ENCODE measurements around the gene TEX54. TPM values are rescaled to one million over a fixed set of nuclear protein-coding genes. Genes with fewer than 3 reads are reported as not detected.
"Not testable (repeated sequence)": the region's sequence is repeated elsewhere in the genome, so short reads cannot be mapped to it uniquely, and the experiment has no call there.

The TEX54 gene
- total RNA-seq, 2 donors from 2014 or later = not detected

DNA sequence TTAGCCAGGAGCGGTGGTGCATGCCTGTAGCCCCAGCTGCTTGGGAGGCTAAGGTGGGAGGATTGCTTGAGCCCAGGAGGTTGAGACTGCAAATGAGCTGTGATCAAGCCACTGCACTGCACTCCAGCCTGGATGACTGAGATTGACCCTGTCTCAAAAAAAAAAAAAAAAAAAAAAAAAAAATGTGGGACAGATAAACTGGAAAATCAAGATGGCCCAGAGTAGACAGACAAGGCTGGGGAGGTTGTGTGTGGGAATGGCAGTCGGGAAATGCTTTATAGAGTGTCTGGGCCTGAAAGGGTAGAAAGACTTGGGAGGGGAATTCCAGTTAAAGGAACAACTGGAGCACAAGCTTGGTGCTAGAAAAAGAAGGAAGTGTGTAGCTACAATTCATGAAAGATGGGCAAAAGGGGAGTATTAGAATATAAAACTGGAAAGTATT lies 24.9 kb upstream of the TEX54 start:
- intact Hi-C loops (cut with DNase I, micrococcal nuclease) = no loop called here

DNA sequence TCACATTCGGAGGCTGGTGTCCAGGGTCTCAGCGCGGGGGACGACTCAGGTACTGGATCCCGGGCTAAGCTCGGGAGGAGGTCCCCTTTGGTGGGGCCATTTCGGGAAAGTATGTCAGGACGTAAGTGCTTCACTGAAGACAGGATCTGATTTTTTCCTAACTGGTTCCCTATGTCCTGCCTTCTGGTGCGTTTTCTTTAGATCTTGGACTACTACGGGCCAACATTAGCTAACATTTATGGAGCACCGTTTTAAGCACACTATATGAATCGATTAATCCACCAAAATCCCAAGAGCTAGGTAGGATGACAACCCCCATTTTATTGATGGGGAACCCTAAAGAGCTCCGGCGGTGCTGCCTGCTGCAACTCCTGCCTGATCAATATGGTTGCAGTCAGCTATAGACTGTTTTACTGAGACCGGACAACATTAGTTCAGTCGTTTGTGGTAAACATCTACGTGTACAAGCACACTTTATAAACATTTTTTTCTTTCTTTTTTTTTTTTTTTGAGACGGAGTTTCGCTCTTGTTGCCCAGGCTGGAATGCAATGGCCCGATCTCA lies 23.8 kb upstream of the TEX54 start:
- no peak for DNase-seq
- intact Hi-C loops (cut with DNase I, micrococcal nuclease) = no loop called here
- ATAC-seq = peak; percentile 17

More for the DNA sequence above, 24.9 kb upstream of the TEX54 start:
- DNase-seq (no peak), ATAC-seq (no peak)

DNA sequence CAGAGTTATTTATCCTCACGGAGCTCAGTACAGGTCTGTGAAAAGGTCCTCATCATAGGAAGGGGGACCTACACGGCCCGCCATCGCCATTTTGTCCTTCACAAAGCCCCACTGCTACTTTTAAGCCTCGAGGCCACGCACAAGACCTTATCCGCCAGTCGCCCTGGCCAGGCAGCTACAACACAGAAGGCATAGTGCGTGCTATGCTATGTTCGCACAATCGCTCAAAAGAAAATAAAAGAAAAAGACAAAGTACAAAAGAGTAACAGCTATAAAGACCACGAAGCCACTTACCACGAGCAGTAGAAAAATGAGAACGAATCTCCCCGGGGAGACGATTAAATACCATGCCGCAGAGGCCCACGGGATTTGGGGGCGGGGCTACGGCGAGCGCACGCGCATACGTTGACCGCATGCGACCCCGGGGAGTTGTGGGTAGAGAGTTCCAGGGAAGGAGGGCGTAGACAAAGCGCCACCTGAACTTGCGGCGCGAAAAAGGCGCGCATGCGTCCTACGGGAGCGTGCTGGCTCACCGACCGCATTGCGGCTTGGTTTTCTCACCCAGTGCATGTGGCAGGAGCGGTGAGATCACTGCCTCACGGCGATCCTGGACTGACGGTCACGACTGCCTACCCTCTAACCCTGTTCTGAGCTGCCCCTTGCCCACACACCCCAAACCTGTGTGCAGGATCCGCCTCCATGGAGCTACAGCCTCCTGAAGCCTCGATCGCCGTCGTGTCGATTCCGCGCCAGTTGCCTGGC lies 23.1 kb upstream of the TEX54 start:
- ATAC-seq = peak; percentile 96
- peak; percentile 96 to 97 for DNase-seq
- intact Hi-C loops (cut with DNase I, micrococcal nuclease) = no loop called here

DNA sequence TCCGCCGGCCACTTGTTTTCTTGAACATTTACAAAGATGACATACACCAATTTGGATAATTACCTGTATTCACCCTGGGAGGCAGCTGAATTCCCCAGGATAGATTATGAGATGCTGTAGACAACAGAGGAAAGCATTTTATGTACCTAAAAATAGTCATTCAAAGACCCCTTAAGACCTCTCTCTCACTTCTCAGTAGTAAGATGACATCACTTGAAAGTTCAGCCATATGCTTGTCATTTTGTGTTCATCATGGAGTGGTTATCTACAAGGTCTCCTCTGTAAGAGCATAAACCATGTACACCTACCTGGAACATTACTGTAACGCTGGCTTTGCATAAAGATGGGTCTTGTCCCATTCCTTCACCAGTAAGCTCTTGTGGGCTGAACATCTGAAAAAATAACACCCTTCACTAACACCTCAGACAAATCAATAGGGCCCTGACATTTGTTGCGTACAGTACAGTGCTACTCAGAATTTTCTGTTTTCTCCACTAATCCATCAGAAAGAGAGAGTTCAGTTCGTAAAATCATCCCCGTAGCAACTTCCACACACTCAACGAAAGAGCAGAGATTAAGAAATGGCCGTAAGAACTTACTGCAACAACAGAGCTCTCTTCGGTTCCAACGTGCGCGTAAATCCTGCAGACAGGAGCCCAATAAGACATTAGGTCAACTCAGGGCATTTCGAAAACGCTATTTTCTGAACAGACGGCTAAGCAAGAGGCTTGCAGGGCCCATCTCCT lies 22.4 kb upstream of the TEX54 start:
- ATAC-seq = peak; percentile 15
- intact Hi-C loops (cut with DNase I, micrococcal nuclease) = no loop called here

DNA sequence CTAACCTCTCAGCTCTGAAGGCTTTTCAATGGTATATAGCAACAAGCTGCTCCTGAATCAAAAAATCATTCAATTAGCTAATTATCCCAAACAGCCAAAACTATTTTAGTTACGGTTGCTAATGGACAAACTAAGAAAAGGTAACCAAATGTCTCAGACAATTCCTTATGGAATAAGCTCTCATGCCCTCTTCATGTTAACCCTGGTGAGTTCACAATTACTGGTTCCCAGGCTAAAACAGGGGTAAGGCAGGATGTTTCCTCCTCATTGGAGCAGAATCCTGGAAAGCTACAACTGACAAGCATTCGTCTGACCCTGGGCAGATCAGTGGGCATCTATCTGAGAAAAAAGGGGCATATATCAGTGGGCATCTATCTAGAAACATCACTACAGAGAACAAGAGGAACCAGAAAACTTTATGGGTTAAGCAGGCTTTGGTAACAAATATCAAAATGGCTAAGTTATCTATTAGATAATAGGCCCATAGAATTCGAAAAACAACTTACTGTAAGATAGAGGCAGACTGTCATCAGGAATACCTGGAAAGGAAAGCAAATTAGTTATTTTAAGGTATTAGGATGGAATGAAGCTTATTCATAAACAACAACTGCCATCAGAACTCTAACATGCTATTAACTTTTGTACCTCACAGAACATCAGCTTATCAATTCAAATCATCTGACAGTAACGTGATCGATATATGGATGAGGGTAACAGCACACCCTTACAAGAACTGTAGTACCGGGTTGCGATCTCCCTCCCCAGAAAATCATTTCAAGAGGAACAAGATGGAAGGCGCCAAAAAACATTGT lies 21.6 kb upstream of the TEX54 start:
- no peak for ATAC-seq
- no peak for DNase-seq
- intact Hi-C loops (cut with DNase I, micrococcal nuclease) = no loop called here

More for the DNA sequence above, 22.4 kb upstream of the TEX54 start:
- no peak for DNase-seq

GRCh38 chr11:62853279-62853965 lies 20.8 kb upstream of the TEX54 start:
- intact Hi-C loops (cut with DNase I, micrococcal nuclease) = no loop called here
- ATAC-seq (no peak), DNase-seq (no peak)

- DNase-seq (no peak), ATAC-seq (no peak)
- intact Hi-C loops (cut with DNase I, micrococcal nuclease) = no loop called here
Measured at GRCh38 chr11:62852523-62853188, 20.0 kb upstream of the TEX54 start.

DNA sequence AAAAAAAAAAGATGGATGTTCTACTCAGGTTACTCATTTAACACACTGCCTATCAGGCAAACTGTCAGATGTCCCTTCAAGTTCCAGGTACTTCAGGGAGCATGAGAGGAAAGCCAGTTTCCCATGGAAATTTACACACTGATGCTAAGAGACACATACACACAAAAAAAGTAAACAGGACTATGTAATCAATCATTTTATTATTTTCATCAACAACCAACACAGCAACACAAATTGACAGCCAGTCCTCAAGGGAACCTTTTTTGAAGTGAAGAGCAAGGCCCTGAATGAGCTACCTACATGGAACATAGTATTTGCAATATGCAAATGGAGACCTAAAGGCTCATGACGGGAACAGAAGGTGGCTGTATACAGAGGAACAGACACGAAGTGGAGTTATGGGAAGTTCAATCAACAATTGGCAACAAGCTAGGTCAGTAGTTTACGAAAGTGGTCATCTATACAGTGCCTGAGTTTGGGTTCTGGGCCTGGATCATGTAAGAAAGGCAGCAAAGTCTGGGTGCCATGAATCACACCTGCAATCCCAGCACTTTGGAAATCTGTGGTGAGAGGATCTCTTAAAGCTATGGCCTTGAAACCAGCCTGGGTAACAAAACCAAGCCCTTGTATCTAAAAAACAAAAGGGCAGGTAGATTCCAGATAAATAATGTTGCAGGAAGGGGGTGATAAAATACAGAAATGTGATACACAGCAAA lies 19.3 kb upstream of the TEX54 start:
- ATAC-seq (no peak), DNase-seq (no peak)
- intact Hi-C loops (cut with DNase I, micrococcal nuclease) = no loop called here

- no peak for ATAC-seq
- intact Hi-C loops (cut with DNase I, micrococcal nuclease) = no loop called here
- DNase-seq = no peak
Measured at GRCh38 chr11:62850911-62851806, 18.5 kb upstream of the TEX54 start.

GRCh38 chr11:62847767-62848314 lies 15.2 kb upstream of the TEX54 start:
- ATAC-seq (no peak), DNase-seq (no peak)
- intact Hi-C loops (cut with DNase I, micrococcal nuclease) = no loop called here

- intact Hi-C loops (cut with DNase I, micrococcal nuclease) = no loop called here
- ATAC-seq (no peak), DNase-seq (no peak)
Measured at GRCh38 chr11:62846177-62846576, 13.5 kb upstream of the TEX54 start.

DNA sequence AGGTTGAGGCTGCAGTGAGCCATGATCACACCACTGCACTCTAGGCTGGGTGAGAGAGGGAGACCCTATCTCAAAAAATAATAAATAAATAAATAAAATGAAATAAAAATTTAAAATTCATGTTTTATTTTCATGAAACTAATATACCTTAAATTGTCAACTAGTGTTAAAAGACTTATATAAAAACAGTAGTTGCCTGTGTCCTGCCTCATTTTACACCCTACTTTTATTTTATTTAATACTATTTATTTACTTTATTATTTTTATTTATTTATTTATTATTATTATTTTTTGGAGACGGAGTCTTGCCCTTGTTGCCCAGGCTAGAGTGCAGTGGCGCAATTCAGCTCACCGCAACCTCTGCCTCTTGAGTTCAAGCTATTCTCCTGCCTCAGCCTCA lies 11.5 kb upstream of the TEX54 start:
- DNase-seq (no peak), ATAC-seq (no peak)
- intact Hi-C loops (cut with DNase I, micrococcal nuclease) = no loop called here

DNA sequence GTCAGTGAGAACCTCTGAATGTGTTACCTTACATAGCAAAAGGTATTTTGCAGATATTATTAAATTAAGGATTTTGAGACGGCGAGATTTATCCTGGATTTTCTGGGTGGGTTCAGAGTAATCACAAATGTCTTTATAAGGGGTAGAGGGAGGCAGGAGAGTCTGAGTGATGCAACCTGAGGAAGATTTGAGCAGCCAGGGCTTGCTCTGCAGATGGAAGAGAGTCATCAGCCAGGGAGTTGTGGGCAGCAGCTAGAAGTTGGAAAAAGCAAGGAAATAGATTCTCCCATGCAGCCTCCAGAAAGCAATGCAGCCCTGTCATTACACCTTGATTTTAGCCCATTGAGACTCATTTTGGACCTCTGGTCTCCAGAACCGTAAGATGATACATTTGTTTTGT lies 10.8 kb upstream of the TEX54 start:
- DNase-seq (no peak), ATAC-seq (no peak)
- intact Hi-C loops (cut with DNase I, micrococcal nuclease) = no loop called here

DNA sequence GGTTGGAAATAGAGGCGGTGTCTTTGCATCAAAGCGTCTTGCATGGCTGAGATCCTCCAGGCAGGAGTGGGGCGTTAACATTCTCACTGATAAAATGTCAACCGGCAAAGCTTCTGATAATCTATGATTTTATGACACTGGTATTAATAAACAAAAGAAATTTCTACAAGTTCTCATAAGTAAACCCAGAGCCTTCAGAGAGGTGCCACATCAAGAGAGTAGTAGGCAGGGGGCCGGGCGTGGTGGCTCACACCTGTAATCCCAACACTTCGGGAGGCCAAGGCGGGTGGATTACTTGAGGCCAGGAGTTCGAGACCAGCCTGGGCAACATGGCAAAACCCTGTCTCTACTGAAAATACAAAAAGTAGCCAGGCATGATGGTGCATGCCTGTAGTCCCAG lies 10.2 kb upstream of the TEX54 start:
- intact Hi-C loops (cut with DNase I, micrococcal nuclease) = not testable (repeated sequence)
- peak in 1 of 2 donors; percentile 37 for DNase-seq

GRCh38 chr11:62842171-62842741 lies 9.6 kb upstream of the TEX54 start:
- DNase-seq (peak; percentile 50 to 80), ATAC-seq (peak; percentile 0)
- intact Hi-C loops (cut with DNase I, micrococcal nuclease) = no loop called here

More for the DNA sequence above, 10.2 kb upstream of the TEX54 start:
- ATAC-seq = not testable (repeated sequence)
